ENCODE measurements around the gene PTPN1.
"Not testable (repeated sequence)": the region's sequence is repeated elsewhere in the genome, so short reads cannot be mapped to it uniquely, and the experiment has no call there.

PTPN1 gene

DNA sequence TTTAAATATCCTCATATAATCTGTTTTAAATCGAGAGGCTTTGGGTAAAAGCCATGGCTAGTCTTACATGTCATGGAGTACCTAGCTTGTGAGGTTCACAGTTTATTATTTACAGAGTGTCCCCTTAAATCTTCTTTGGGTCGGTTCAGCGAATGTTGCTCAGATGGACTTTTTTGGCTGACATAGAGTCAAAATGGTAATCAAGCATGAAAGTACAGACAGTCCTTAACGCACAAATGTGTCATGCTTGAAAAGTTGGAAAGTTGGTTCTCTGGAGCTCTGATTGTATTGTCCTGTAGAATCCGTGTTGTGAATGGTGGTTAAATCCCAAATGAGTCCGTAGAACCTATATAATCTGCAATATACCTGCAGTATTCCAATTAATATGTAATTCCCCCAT, 22.0 kb downstream of the PTPN1 start:
- DNase-seq (ENCODE audit: low read depth in 2 of 2): no peak

DNA sequence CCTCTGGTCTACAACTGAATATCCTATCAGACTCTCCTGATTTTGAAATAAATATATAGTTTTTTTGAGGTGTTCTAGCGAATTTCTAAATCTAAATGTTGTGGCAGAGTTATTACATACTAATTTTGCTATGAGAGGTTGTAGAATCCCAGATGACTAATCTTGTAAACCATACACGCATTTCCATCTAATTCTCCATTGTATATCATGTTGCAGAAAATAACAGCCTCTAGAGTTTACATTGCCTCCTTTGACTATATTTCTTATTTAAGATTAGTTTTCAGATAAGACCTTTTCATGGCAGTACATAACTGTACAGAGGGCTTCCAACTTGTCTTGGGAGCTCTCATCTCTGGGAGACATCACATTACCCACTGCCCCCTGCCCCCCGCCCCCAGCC, 22.9 kb downstream of the PTPN1 start:
- no peak for DNase-seq (ENCODE audit: low read depth in 2 of 2)

DNA sequence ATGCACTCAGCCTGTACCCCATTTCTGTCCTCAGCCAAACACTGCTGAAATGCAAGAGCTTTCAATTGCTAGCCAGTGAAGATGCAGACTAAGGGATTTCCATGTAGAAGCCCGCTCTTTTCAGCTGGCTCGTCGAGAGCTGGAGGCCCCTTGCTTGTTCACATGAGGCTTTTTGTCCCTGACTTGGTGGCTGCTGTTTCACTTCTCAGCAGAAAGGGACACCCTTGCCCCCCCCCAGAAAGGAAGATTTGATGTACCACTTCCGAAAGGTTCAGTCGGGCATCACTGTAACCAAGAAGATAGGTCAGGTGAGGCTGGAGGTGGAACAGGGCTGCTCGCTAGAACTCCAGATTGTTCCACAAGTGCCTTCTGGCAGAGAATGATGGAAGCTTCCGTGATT, 23.3 kb downstream of the PTPN1 start:
- no peak for DNase-seq (ENCODE audit: low read depth in 2 of 2)

DNA sequence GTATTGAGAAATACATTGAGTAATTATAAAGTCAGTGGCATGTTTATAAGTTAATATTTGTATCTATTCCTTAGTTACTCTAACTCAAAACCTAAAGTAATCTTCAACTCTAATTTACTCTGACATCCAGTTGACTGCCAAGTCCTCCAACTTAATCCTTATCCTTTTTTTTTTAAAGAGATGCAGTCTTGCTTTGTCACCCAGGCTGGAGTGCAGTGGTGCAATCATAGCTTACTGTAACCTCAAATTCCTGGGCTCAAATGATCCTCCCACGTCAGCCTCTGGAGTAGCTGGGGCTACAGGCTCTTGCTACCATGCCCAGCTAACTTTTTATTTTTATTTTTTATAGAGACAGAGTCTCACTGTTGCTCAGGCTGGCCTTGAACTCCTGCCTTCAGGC, 24.4 kb downstream of the PTPN1 start:
- no peak for DNase-seq (ENCODE audit: low read depth in 2 of 2)

DNA sequence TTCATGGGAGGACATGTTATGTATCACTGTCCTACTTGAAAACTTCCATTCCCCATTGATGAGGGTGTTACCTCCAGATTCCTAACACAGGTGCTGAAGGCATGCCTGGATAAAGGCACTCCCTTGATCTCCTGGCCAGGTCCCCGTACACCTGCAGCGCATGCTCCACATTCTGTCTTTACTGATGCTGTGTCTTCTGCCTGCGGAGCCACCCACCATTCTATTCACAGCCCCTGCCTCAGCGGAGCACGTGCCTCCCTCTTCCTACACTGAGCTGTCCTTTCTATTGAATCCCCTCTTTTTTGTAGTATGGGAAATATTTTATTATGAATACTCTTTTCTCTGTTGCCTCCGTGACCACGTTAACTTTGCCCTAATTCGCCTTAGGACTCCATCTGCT, 25.0 kb downstream of the PTPN1 start:
- DNase-seq (ENCODE audit: low read depth in 2 of 2): no peak

DNA sequence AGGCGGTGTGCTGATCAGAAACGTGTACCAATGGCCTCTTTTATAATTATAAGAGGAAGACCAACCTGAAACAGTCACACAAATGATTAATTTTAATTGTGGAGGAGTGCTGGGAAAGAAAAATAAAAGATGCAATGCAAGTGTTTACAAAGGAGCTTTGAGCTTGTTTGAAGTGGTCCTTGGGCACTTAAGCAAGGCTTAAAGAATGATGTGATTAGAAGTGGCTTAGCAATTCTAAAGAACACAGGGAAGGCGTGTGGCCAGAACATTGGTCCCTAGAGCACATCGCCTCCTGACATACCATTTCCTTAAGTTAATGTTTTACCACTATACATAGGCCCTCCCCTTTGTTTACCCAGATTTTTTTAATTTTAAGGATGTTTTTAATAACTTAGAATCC, 26.1 kb downstream of the PTPN1 start:
- DNase-seq (ENCODE audit: low read depth in 2 of 2): no peak

DNA sequence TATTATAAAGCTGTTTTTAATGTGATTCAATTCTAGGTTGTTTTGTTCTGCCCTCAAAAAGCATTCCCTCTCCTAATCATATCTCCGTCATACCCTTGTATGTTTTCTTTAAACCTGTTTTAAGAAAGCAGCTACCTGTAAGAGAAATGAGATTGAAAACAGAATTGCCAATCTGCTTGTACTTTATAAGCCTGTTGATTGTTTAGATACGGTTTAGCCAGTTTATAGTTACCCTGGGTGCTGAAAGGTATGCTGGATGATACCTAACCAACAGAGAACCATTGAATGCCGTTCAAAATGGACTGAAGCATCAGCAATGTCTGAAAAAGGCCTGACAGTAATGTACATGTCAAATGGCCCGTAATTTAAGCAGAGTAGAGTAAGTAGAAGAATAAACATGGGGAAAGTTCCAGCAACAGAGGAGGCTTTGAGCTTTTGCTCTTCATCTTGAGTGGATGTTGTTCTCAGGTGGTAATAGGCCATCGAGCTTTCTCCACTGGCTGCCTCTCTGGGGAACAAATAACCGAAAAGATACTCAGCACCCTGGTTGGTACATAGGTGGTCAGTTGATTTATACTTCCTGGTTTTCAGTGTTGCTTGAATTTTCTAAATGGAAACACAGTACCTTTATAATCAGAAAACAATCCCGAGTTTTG, 27.5 kb downstream of the PTPN1 start:
- DNase-seq (ENCODE audit: low read depth in 2 of 2): no peak

DNA sequence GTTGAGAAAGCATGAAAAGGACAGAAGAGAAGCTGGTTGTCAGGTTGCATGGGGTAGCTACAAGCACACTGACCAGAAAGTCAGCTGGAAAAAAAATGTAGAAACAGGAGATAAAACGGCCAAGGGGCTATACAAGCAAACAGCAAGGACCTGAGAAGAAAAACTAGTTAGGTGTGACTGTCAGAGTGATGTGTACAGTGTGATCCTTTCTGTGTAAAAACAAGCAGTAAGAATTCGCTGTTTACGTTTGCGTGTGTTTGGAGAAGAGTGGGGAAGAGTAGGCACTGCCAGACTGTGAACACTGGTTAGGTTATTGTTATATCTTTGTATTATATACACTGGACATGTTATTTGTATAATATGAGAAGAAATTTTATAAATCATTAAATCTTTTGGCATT, 28.1 kb downstream of the PTPN1 start:
- DNase-seq (ENCODE audit: low read depth in 2 of 2): no peak

DNA sequence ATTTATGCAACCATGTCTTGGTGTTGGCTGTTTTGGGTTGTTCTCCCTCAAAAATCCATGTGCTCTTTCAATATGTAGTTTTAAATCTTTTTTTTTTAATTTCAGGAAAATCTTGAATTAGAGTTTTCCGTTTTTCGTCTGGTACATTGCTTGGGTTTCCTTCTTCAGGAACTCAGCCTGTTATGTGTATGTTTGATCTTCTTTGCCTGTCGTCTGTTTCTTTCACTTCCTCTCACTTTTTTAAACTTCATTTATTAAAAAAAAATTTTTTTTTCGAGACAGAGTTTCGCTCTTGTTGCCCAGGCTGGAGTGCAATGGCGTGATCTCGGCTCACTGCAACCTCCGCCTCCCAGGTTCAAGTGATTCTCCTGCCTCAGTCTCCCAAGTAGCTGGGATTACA, 29.6 kb downstream of the PTPN1 start:
- not testable (repeated sequence) for DNase-seq (ENCODE audit: low read depth in 2 of 2)

DNA sequence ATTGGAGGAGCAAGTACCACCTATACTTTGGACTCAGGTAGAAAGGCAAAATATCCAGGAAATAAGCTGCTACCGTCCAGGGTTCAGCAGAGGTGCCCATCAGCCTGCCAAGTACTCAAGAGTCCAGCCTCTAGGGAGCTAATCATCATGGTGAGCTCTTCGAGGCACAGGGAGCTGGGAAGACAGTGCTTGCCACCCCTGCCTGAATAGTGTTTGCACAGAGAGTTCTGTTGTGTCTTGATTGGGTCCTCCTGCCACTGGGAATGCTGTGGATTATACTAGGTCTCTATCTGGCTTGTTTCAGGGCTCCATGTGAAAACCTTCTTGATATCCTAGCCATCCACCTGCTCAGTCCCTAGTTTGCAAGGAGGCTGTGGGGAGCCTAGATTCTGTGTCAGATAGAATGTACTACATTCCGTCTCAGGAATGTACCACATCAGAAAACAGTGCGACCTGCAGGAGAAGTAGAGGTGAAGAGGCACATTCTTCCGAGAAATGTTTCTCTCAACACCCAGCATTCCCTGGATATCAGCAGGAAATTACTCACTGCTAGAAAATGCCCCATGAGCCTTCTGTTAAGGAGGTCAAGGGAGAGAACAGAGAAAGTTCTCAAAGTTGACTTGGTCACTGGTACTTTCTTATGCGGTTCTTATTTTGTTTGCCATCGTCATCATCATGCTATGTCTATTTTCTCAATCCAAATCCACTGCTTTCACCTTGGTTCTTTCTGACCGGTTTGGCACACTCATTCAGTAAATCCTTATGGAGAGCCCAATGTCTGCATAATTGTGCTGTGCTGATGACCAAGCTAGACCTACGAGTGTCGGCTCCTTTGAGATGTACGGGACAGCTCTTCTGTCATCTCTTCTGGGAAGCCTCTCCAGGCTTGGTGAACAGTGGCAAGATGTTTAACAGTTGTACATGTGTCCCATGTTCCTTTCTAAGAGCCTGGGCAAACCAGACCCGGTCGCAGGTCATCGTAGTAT, 30.7 kb downstream of the PTPN1 start:
- DNase-seq (ENCODE audit: low read depth in 2 of 2): no peak

DNA sequence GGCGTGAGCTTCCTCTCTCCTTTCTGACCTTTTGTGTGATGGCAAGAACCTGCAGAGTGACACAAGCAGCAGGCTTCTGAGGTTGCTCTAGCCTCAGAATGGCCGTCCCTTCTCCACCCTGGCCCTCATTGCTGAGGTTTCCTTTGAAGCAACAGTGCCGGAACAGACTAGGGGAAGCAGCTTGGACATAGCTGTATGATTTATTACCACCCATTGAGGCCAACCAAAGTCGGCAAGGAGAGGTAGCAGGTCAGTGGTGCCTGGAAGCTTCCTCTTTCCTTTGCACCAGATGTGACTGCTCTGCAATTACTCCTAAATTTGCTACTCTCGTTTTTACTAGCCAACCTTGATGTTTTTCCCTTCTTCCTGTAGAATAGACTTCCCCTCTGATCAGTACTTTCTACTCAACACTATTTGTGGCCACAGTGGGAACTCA, 31.4 kb downstream of the PTPN1 start:
- DNase-seq (ENCODE audit: low read depth in 2 of 2): no peak

DNA sequence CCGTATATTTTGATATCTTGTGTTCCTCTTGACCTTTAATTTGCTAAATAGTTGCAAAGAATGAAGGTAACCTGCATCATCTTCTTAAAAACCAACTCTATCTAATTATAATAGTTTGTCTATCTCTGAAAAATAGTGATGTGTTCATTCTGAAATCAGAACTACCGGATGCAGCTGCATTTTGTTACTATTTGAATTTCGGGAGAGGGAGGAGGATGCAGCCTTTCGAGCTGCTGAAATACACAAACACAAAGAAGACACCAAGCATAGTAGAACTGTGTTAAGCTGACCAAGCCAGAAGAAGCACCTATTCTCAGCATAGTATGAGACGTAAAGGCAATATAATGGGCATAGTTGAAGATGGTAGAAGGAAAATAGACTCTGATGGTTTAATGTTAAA, 33.1 kb downstream of the PTPN1 start:
- no peak for DNase-seq (ENCODE audit: low read depth in 2 of 2)

DNA sequence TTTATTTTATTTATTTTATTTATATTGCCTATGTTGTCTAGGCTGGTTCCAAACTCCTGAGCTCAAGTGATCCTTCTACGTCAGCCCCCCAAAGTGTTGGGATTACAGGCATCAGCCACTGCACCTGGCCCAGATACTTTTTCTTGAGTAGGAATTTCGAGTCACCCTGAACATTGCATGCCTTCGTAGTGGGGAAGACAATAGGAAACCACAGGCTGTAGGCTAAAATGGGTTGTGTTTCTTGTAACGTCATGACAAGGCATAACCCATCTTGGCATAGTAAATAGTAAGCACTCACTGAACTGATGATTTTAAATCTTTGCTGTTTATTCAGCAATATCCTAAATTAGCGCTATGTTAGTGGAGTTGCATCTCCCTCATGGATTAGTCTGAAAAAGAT, 34.9 kb downstream of the PTPN1 start:
- no peak for DNase-seq (ENCODE audit: low read depth in 2 of 2)

DNA sequence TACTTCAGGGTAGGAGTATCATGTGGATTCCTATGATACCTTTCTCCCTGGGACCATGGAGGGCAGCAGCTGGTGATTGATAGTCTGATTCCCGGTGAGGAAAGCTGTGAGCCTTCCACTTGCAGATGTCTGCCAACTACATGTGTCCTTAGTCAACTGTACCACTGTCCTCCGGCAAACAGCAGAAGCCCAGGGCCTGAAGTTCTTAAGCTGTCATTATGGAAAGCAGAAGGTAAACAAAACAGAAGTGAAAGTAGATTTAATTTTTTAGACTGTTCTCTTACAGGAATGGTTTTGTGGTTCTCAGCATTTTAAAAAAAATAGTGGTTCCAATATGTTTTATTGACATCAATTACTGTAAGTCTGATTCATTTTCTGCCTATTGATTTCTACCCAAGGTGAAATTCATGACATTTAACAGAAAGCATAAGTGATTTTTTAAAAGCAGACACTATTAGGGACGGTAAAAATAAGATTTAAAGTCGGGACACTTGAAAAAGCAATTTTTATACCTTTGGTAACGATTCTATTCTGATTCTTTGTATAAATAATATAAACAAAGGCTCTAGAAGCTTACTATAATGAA, 36.6 kb downstream of the PTPN1 start:
- no peak for DNase-seq (ENCODE audit: low read depth in 2 of 2)

DNA sequence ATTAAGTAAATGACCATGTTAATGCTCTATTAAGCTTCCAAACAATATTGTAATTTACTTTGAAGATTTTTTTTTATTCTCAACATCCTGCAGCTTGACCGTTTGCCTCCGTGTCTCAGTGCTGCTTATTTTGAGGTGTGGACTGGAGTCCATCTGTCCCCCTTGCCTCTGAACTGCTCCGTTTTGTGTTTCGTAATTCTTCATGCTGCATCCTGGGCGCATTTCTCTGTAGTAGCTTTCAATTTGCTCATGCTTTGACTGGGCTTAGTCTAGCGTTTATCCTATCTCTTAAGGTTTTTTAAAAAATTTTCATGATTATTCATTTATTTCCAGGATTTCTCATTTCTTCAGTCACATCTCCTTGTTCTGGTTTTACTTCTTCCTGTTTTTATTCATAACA, 37.8 kb downstream of the PTPN1 start:
- no peak for DNase-seq (ENCODE audit: low read depth in 2 of 2)

DNA sequence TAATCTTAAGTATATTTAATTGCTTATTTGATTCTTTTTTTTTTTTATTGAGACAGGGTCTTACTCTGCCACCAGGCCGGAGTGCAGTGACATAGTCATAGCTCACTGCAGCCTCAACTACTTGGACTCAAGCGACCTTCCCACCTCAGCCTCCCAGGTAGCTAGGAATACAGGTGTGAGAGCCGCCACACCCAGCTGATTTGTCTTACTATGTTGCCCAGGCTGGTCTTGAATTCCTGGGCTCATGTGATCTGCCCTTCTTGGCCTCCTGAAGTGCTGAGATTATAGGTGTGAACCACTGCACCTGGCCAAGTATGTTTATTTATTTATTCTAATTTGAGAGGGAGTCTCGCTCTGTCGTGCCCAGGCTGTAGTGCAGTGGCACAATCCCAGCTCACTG, 38.2 kb downstream of the PTPN1 start:
- DNase-seq (ENCODE audit: low read depth in 2 of 2): no peak

DNA sequence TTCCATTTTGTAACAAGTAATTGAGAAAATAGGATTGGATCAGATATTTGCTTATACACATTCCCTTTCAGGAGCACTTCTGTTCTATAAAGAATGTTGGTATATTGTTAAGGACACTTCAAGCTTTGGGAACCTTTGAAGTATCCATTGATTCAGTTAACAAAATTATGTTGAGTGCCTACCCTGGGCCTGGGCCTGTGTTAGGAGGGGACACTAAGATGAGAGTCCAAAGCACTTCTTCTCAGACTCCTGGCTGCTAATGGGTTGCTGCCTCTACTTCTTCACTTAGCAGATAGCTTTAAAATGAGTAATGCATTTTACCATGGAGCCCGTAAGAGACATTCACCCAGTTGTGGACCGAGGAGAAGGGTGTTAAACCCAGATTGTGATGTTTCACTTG, 40.3 kb downstream of the PTPN1 start:
- DNase-seq (ENCODE audit: low read depth in 2 of 2): no peak

DNA sequence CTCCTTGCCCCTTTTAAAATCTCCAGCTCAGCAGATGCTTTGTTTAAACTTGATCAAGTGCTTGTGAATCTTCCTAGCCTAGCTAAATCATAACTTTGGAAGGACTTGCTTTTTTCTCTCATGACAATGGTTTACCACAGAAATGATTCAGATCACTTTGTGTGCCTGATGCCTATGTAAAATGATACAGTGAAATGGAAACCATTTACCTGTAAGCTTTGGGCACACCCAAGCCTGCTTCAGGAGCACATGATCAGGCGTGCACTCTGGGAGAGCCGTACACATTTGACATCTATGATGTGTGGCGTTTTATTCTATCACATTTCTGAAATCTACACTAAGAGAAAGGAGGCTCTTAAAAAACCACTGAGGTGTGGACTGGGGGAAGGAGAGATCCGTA, 41.1 kb downstream of the PTPN1 start:
- DNase-seq (ENCODE audit: low read depth in 2 of 2): no peak

DNA sequence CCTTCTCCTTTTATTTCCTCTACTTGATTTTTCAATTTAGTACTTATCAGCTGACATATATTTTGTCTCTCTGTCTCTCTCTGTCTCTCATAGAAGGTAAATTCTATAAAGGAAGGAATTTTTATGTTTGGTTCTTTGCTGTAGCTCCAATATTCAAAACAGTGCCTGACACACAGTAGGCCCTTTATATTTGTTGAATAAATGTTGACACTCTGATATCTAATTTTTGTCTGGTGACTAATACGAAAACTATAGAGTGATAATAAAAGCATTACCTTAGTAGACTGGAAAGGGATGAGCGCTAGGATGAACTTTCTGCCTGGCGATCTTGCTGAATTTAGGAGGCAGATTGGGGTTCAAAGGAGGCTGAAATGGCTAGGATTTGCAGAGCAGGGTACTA, 42.8 kb downstream of the PTPN1 start:
- DNase-seq (ENCODE audit: low read depth in 2 of 2): no peak

DNA sequence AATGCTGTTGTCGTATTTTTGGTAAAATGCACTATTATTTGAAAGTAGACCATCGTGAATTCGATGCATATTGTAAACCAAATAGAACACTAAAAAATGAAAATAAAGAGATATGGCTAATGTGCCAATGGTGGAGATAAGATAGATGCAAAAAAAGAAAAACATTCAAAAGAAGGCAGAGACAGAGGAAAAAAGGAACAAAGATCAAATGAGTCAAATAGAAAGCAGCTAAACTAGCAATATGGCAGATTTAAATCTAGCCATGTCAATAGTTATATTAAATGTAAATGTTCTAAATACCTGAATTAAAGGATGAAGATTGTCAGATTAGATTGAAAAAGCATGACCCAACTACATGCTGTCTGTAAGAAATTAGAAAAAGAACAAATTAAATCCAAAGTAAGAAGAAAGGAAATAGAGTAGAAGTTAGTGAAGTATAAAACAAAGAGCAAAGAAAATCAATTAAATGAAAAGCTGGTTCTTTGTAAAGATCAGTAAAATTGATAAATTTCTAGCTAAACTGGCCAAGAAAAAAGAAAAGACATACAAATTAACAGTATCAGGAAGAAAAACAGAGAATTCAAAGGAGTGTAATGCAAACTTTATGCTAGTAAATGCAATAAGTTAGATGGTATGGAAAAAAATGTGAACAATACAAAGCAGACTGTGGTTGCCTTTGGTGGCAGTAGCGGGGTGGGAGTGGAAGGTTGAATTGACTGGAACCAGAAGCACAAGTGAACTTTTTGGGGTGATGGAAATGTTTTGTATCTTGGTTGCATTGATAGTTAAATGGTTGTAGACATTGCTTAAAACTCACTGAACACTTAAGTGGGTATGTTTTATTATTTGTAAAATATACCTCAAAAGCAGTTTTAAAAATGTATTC, 44.8 kb downstream of the PTPN1 start:
- no peak for DNase-seq (ENCODE audit: low read depth in 2 of 2)

DNA sequence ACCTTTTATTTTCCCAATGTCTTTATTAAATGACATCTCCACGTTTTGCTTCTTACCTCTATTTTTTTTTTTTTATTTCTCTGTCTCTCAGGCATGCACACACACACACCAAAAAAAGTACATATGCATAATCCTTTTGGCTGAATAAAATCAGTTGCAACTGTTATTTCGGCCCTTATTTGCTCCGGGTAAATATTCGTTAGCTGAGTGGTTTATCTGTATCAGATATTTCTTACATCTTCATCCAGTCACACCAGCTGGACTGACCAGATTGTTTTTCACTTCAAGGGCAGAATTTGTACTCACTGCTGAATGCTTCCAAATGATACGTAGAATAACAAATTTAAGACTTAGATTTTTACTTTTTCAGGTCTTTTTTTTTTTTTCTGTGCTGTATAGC, 45.5 kb downstream of the PTPN1 start:
- DNase-seq (ENCODE audit: low read depth in 2 of 2): no peak
